Measurements from ENCODE around the gene AGL. TPM values are rescaled to one million over a fixed set of nuclear protein-coding genes. Genes with fewer than 3 reads are reported as not detected.

The AGL gene
- total and polyA plus RNA-seq, 2 of the 13 experiments (the other 11 are each of a cell fraction or from before 2014, with no cell fraction given), result 4.3 to 13.1 TPM

DNA sequence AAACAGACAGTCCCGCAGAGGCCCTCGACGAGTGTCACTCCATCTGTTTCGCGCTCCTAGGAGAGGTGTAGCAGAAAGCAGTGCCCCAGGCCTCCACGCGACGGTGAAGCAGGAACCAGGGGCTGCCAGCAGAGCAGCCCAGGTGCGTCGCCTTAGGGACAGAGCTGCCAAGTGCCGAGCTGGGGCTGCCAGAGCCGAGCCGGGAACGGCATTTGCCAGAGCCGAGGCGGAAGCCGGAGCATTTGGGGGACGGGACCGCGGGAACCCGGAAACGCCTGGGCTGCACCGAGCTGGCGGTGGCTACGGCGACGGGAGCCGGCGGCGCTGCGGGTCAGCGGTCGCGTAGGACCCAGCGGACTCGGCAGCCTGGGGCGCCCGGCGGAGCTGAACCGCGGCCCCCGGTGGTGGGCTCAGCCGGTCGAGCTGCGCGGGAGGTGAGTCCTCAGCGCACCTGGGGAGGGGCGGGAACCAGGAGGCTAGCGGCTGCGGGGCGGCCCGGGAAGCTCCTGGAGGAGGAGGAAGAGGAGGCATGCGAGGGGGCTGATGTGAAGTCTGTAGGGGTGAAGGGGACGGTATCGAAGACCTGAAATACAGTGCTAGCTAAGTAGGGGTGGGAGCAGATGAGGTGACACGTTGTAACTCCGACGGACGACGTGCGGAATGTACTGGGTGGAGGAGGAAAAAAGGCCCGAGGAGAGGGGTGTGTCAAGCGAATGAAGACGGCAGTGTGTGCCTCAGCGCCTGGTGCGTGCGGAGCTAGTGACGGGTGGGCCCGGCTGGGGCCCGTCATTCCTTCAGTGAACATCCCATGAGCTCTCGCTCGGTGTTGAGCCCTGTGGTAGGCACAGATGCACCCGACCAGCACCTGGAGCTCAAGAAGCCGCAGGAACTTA is 119.8 kb downstream of the AGL start, which contains the start of gene SLC35A3 (continued):
- TF ChIP-seq ZNF256 (CRISPR knock-in tag; conservative IDR thresholded peaks at IDR 0.05), result peak; percentile 97
- peak; percentile 72; the same call in 1 of the 2 replicates for TF ChIP-seq IRX3 (CRISPR knock-in tag; IDR thresholded peaks at IDR 0.05; ENCODE audit: borderline replicate concordance, low read depth)
- no peak for TF ChIP-seq ZFP1 (CRISPR knock-in tag; IDR thresholded peaks at IDR 0.05)
- TF ChIP-seq, protein P1, sequence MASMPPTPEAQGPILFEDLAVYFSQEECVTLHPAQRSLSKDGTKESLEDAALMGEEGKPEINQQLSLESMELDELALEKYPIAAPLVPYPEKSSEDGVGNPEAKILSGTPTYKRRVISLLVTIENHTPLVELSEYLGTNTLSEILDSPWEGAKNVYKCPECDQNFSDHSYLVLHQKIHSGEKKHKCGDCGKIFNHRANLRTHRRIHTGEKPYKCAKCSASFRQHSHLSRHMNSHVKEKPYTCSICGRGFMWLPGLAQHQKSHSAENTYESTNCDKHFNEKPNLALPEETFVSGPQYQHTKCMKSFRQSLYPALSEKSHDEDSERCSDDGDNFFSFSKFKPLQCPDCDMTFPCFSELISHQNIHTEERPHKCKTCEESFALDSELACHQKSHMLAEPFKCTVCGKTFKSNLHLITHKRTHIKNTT (CRISPR knock-in tag; IDR thresholded peaks at IDR 0.05), result no peak
- peak; percentile 79 for TF ChIP-seq RXRB (CRISPR knock-in tag; IDR thresholded peaks at IDR 0.05; ENCODE audit: borderline replicate concordance)
- TF ChIP-seq ZNF629 (CRISPR knock-in tag; conservative IDR thresholded peaks at IDR 0.05), result peak; percentile 60
- TF ChIP-seq ZBTB1 (CRISPR knock-in tag; IDR thresholded peaks at IDR 0.05; ENCODE audit: borderline replicate concordance), result peak; percentile 83; the same call in 1 of the 2 replicates
- peak; percentile 100 for TF ChIP-seq YEATS4 (CRISPR knock-in tag; IDR thresholded peaks at IDR 0.05; ENCODE audit: borderline replicate concordance)
- TF ChIP-seq, protein P2, sequence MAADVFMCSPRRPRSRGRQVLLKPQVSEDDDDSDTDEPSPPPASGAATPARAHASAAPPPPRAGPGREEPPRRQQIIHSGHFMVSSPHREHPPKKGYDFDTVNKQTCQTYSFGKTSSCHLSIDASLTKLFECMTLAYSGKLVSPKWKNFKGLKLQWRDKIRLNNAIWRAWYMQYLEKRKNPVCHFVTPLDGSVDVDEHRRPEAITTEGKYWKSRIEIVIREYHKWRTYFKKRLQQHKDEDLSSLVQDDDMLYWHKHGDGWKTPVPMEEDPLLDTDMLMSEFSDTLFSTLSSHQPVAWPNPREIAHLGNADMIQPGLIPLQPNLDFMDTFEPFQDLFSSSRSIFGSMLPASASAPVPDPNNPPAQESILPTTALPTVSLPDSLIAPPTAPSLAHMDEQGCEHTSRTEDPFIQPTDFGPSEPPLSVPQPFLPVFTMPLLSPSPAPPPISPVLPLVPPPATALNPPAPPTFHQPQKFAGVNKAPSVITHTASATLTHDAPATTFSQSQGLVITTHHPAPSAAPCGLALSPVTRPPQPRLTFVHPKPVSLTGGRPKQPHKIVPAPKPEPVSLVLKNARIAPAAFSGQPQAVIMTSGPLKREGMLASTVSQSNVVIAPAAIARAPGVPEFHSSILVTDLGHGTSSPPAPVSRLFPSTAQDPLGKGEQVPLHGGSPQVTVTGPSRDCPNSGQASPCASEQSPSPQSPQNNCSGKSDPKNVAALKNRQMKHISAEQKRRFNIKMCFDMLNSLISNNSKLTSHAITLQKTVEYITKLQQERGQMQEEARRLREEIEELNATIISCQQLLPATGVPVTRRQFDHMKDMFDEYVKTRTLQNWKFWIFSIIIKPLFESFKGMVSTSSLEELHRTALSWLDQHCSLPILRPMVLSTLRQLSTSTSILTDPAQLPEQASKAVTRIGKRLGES (CRISPR knock-in tag; IDR thresholded peaks at IDR 0.05; ENCODE audit: borderline replicate concordance), result peak; percentile 52; the same call in 1 of the 2 replicates
- TF ChIP-seq KLF6 (CRISPR knock-in tag; IDR thresholded peaks at IDR 0.05), result peak; percentile 89
- TF ChIP-seq ZNF563 (CRISPR knock-in tag; IDR thresholded peaks at IDR 0.05), result peak; percentile 96
- TF ChIP-seq, protein P3, sequence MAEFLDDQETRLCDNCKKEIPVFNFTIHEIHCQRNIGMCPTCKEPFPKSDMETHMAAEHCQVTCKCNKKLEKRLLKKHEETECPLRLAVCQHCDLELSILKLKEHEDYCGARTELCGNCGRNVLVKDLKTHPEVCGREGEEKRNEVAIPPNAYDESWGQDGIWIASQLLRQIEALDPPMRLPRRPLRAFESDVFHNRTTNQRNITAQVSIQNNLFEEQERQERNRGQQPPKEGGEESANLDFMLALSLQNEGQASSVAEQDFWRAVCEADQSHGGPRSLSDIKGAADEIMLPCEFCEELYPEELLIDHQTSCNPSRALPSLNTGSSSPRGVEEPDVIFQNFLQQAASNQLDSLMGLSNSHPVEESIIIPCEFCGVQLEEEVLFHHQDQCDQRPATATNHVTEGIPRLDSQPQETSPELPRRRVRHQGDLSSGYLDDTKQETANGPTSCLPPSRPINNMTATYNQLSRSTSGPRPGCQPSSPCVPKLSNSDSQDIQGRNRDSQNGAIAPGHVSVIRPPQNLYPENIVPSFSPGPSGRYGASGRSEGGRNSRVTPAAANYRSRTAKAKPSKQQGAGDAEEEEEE (CRISPR knock-in tag; IDR thresholded peaks at IDR 0.05; ENCODE audit: borderline replicate concordance), result peak; percentile 79; the same call in 1 of the 2 replicates
- no peak; the same call in 1 of the 2 replicates for TF ChIP-seq NR1H2 (CRISPR knock-in tag; IDR thresholded peaks at IDR 0.05; ENCODE audit: borderline replicate concordance, low read depth)
- no peak; the same call in 1 of the 2 replicates for TF ChIP-seq ZSCAN29 (CRISPR knock-in tag; conservative IDR thresholded peaks at IDR 0.05)
- TF ChIP-seq MZF1 (CRISPR knock-in tag; IDR thresholded peaks at IDR 0.05; ENCODE audit: borderline replicate concordance), result no peak
- TF ChIP-seq ZNF644 (CRISPR knock-in tag; IDR thresholded peaks at IDR 0.05; ENCODE audit: low read depth), result peak; percentile 34; the same call in 1 of the 2 replicates
- TF ChIP-seq CHD2 (IDR thresholded peaks at IDR 0.05; ENCODE audit: low read depth, low read length), result no peak
- TF ChIP-seq, protein P4, sequence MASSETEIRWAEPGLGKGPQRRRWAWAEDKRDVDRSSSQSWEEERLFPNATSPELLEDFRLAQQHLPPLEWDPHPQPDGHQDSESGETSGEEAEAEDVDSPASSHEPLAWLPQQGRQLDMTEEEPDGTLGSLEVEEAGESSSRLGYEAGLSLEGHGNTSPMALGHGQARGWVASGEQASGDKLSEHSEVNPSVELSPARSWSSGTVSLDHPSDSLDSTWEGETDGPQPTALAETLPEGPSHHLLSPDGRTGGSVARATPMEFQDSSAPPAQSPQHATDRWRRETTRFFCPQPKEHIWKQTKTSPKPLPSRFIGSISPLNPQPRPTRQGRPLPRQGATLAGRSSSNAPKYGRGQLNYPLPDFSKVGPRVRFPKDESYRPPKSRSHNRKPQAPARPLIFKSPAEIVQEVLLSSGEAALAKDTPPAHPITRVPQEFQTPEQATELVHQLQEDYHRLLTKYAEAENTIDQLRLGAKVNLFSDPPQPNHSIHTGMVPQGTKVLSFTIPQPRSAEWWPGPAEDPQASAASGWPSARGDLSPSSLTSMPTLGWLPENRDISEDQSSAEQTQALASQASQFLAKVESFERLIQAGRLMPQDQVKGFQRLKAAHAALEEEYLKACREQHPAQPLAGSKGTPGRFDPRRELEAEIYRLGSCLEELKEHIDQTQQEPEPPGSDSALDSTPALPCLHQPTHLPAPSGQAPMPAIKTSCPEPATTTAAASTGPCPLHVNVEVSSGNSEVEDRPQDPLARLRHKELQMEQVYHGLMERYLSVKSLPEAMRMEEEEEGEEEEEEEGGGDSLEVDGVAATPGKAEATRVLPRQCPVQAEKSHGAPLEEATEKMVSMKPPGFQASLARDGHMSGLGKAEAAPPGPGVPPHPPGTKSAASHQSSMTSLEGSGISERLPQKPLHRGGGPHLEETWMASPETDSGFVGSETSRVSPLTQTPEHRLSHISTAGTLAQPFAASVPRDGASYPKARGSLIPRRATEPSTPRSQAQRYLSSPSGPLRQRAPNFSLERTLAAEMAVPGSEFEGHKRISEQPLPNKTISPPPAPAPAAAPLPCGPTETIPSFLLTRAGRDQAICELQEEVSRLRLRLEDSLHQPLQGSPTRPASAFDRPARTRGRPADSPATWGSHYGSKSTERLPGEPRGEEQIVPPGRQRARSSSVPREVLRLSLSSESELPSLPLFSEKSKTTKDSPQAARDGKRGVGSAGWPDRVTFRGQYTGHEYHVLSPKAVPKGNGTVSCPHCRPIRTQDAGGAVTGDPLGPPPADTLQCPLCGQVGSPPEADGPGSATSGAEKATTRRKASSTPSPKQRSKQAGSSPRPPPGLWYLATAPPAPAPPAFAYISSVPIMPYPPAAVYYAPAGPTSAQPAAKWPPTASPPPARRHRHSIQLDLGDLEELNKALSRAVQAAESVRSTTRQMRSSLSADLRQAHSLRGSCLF (CRISPR knock-in tag; IDR thresholded peaks at IDR 0.05; ENCODE audit: borderline replicate concordance), result no peak

Data from HepG2 (cell line).